ENCODE measurements around the gene MLYCD.

Gene MLYCD

GRCh38 chr16:83890359-83890758 lies 8.6 kb upstream of the MLYCD start:
- H3K27me3 ChIP-seq (replicated peaks; ENCODE audit: insufficient read depth, low read length): no peaks in the 10 kb centered on the region
- H2AFZ ChIP-seq (ENCODE audit: low read length): no peak overlapping the region
- no peak overlapping the region for H3K9ac ChIP-seq (ENCODE audit: low read length)
- H3K27ac ChIP-seq (ENCODE audit: low read length): no peak overlapping the region
- H3F3A ChIP-seq (ENCODE audit: insufficient read depth, low read length): no peaks in the 10 kb centered on the region
- H3K4me1 ChIP-seq (ENCODE audit: low read length): no peaks in the 10 kb centered on the region
- no peak for DNase-seq
- H3K4me2 ChIP-seq (ENCODE audit: low read depth, low read length): no peak overlapping the region
- no peak overlapping the region for H3K4me3 ChIP-seq (ENCODE audit: low read length)
- no peak for TF ChIP-seq CTCF (IDR thresholded peaks at IDR 0.05; ENCODE audit: low read length)
- no peak for TF ChIP-seq EZH2 (optimal IDR thresholded peaks at IDR 0.05; ENCODE audit: low read depth, low read length)
- TF ChIP-seq EZH2phosphoT487 (IDR thresholded peaks at IDR 0.05; ENCODE audit: low read length): no peak
- H3K36me3 ChIP-seq (replicated peaks; ENCODE audit: insufficient read depth, low read length): no peaks in the 10 kb centered on the region
- H4K20me1 ChIP-seq (ENCODE audit: insufficient read depth, low read length): no peaks in the 10 kb centered on the region
- no peaks in the 10 kb centered on the region for H3K79me2 ChIP-seq (ENCODE audit: low read length)
- no peaks in the 10 kb centered on the region for H3K9me2 ChIP-seq (replicated peaks; ENCODE audit: insufficient read depth, low read length)
- H3K9me3 ChIP-seq (replicated peaks; ENCODE audit: insufficient read depth, low read length): no peaks in the 10 kb centered on the region

- Histone ChIP-seq H3K79me2 (ENCODE audit: low read length) (no peaks in the 10 kb centered on the region), H3K9me2 (replicated peaks; ENCODE audit: insufficient read depth, low read length) (no peaks in the 10 kb centered on the region), H3F3A (ENCODE audit: insufficient read depth, low read length) (no peaks in the 10 kb centered on the region), H3K4me1 (ENCODE audit: low read length) (no peaks in the 10 kb centered on the region), H3K36me3 (replicated peaks; ENCODE audit: insufficient read depth, low read length) (no peaks in the 10 kb centered on the region), H2AFZ (ENCODE audit: low read length) (no peak overlapping the region), H4K20me1 (ENCODE audit: insufficient read depth, low read length) (no peaks in the 10 kb centered on the region), H3K4me3 (ENCODE audit: low read length) (no peak overlapping the region), H3K9me3 (replicated peaks; ENCODE audit: insufficient read depth, low read length) (no peaks in the 10 kb centered on the region), H3K27me3 (replicated peaks; ENCODE audit: insufficient read depth, low read length) (no peaks in the 10 kb centered on the region), H3K27ac (ENCODE audit: low read length) (no peak overlapping the region), H3K9ac (ENCODE audit: low read length) (no peak overlapping the region), H3K4me2 (ENCODE audit: low read depth, low read length) (no peak overlapping the region)
- TF ChIP-seq EZH2phosphoT487 (IDR thresholded peaks at IDR 0.05; ENCODE audit: low read length) (no peak), CTCF (IDR thresholded peaks at IDR 0.05; ENCODE audit: low read length) (no peak), EZH2 (optimal IDR thresholded peaks at IDR 0.05; ENCODE audit: low read depth, low read length) (no peak)
- DNase-seq: no peak
Observed at GRCh38 chr16:83891742-83892141, 7.2 kb upstream of the MLYCD start.

DNA sequence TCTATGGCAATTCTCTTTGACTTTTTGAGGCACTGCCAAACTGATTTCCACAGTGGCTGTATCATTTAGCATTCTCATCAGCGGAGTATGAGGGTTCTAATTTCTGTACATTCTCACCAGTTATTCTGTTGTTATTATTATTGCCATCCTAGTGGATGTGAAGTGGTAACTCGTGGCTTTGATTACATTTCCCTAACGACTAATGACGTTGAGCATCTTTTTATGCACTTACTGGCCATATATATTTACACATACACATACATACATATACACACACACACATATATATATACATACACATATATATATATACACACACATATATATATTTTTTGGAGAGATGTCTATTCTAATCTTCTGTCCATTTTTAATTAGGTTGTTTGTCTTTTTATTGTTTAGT lies 3.7 kb upstream of the MLYCD start:
- Histone ChIP-seq H3K79me2 (ENCODE audit: low read length) (no peaks in the 10 kb centered on the region), H3K27ac (ENCODE audit: low read length) (no peak overlapping the region), H2AFZ (ENCODE audit: low read length) (no peak overlapping the region), H3F3A (ENCODE audit: insufficient read depth, low read length) (no peaks in the 10 kb centered on the region), H3K36me3 (replicated peaks; ENCODE audit: insufficient read depth, low read length) (no peaks in the 10 kb centered on the region), H3K4me3 (ENCODE audit: low read length) (no peak overlapping the region), H4K20me1 (ENCODE audit: insufficient read depth, low read length) (no peaks in the 10 kb centered on the region), H3K27me3 (replicated peaks; ENCODE audit: insufficient read depth, low read length) (no peaks in the 10 kb centered on the region), H3K9ac (ENCODE audit: low read length) (no peak overlapping the region), H3K9me2 (replicated peaks; ENCODE audit: insufficient read depth, low read length) (no peaks in the 10 kb centered on the region), H3K9me3 (replicated peaks; ENCODE audit: insufficient read depth, low read length) (no peaks in the 10 kb centered on the region), H3K4me1 (ENCODE audit: low read length) (0 out of 2 replicates have a peak, but pooled peaks cover 3% of the 10 kb centered on the region), H3K4me2 (ENCODE audit: low read depth, low read length) (no peak overlapping the region)
- DNase-seq: no peak
- TF ChIP-seq CTCF (IDR thresholded peaks at IDR 0.05; ENCODE audit: low read length) (no peak), EZH2phosphoT487 (IDR thresholded peaks at IDR 0.05; ENCODE audit: low read length) (no peak), EZH2 (optimal IDR thresholded peaks at IDR 0.05; ENCODE audit: low read depth, low read length) (no peak)

Measured in MM.1S (cell line).